Measurements from ENCODE around the gene CMTM6. TPM values are rescaled to one million over a fixed set of nuclear protein-coding genes. Genes with fewer than 3 reads are reported as not detected.

The CMTM6 gene
- total RNA-seq, 1 experiment from 2014 or later = 39.7 TPM

DNA sequence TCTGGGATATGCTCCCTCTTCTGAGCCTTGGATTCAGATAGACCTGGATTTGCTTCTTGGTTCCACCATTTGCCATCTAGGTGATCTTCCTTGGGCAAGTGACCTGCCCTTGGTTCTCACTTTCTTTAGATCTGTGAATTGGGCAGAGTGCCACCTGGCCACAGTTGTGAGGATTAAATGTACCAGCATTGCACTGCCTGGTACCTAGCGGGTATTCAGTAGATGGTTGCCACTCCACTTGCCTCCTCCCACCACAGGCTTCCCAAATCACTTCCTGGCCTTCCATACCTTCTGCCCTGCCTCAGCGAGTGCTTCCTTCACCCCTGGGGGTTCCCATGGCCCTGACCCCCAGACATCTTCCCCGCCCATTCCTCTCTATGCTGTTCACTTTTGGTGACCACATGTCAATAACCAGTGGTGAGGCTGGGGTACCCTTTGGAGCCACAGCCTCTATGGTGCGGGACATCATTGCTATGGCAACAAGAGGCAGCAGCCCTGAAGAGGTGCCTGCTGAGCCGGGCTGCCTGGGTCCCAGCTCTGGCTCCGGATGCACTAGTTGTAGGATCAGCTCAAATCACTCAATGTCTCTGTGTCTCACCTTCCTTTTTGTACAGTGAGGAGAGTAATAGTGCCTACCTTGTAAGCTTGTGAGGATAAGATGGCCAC is 70.5 kb downstream of the CMTM6 start:
- ChIA-PET POLR2A (no interaction called here), CTCF (no interaction called here)
- no TSS peak for BruUV-seq (replicated peaks)
- Mint-ChIP-seq H3K36me3 (ENCODE audit: insufficient read depth, unreplicated experiment) (peaks cover 6% of the 10 kb centered on the region), H3K4me1 (ENCODE audit: low read depth, unreplicated experiment) (peaks cover 19% of the 10 kb centered on the region), H3K4me3 (ENCODE audit: unreplicated experiment) (no peak overlapping the region), H3K27me3 (ENCODE audit: insufficient read depth, unreplicated experiment) (no peaks in the 10 kb centered on the region), H3K27ac (ENCODE audit: unreplicated experiment) (no peak overlapping the region), H3K9me3 (ENCODE audit: unreplicated experiment) (no peaks in the 10 kb centered on the region)
- Histone ChIP-seq H3K36me3 (ENCODE audit: control insufficient read depth, insufficient read depth, low read length) (no peaks in the 10 kb centered on the region), H3K27me3 (replicated peaks; ENCODE audit: control insufficient read depth, insufficient read depth, low read length) (no peaks in the 10 kb centered on the region), H3K9me3 (no peaks in the 10 kb centered on the region), H3K4me3 (ENCODE audit: low read depth, low read length) (no peak overlapping the region), H3K4me1 (peaks cover 5% of the 10 kb centered on the region)
- intact Hi-C loops (cut with micrococcal nuclease; ENCODE audit: unreplicated experiment) = no loop called here
- TF ChIP-seq, protein P1, sequence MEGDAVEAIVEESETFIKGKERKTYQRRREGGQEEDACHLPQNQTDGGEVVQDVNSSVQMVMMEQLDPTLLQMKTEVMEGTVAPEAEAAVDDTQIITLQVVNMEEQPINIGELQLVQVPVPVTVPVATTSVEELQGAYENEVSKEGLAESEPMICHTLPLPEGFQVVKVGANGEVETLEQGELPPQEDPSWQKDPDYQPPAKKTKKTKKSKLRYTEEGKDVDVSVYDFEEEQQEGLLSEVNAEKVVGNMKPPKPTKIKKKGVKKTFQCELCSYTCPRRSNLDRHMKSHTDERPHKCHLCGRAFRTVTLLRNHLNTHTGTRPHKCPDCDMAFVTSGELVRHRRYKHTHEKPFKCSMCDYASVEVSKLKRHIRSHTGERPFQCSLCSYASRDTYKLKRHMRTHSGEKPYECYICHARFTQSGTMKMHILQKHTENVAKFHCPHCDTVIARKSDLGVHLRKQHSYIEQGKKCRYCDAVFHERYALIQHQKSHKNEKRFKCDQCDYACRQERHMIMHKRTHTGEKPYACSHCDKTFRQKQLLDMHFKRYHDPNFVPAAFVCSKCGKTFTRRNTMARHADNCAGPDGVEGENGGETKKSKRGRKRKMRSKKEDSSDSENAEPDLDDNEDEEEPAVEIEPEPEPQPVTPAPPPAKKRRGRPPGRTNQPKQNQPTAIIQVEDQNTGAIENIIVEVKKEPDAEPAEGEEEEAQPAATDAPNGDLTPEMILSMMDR (IDR thresholded peaks at IDR 0.05; ENCODE audit: insufficient read depth in 1 of 2, low read depth in 1 of 2, low read length in 1 of 2, severe bottlenecking in 1 of 2, unreplicated experiment in 1 of 2) = no peak
- no peak for DNase-seq

DNA sequence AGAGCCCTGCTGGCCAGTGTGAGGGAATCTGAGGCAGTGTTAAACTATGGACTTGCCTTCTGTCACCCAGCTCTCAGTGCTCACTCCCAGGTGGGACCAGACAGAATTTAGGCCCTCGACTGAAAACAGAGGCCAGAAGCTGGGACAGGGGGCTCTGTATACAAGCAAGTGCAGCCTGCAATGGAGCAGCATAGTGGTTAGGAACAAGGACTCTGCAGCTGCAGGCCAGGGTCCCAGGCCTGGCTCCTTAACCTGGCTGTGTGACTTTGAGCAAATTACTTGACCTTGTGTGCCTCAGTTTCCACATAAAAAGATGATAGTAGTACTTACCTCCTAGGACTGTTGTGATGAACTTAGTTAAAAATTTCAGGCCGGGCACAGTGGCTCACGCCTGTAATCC is 71.2 kb downstream of the CMTM6 start:
- TF ChIP-seq, protein P1 (IDR thresholded peaks at IDR 0.05; ENCODE audit: insufficient read depth in 1 of 2, low read depth in 1 of 2, low read length in 1 of 2, severe bottlenecking in 1 of 2, unreplicated experiment in 1 of 2) = no peak

More for the DNA sequence above, 71.2 kb downstream of the CMTM6 start:
- BruUV-seq (replicated peaks) = no TSS peak
- POLR2A ChIA-PET = no interaction called here
- peaks cover 6% of the 10 kb centered on the region for H3K36me3 Mint-ChIP-seq (ENCODE audit: insufficient read depth, unreplicated experiment)
- no peak for DNase-seq
- H3K27me3 Mint-ChIP-seq (ENCODE audit: insufficient read depth, unreplicated experiment) = no peaks in the 10 kb centered on the region
- no peaks in the 10 kb centered on the region for H3K27me3 ChIP-seq (replicated peaks; ENCODE audit: control insufficient read depth, insufficient read depth, low read length)
- H3K4me1 Mint-ChIP-seq (ENCODE audit: low read depth, unreplicated experiment) = peaks cover 19% of the 10 kb centered on the region
- CTCF ChIA-PET = no interaction called here
- no peaks in the 10 kb centered on the region for H3K9me3 Mint-ChIP-seq (ENCODE audit: unreplicated experiment)
- no peak overlapping the region for H3K27ac Mint-ChIP-seq (ENCODE audit: unreplicated experiment)
- no peak overlapping the region for H3K4me3 Mint-ChIP-seq (ENCODE audit: unreplicated experiment)
- H3K4me3 ChIP-seq (ENCODE audit: low read depth, low read length) = no peak overlapping the region
- intact Hi-C loops (cut with micrococcal nuclease; ENCODE audit: unreplicated experiment) = no loop called here
- no peaks in the 10 kb centered on the region for H3K9me3 ChIP-seq
- peaks cover 5% of the 10 kb centered on the region for H3K4me1 ChIP-seq
- no peaks in the 10 kb centered on the region for H3K36me3 ChIP-seq (ENCODE audit: control insufficient read depth, insufficient read depth, low read length)

Small RNAs within 50 kb of the gene (microRNA-seq; reads per million reads assigned to microRNA genes)
- not detected for gene MIR548AY

Other genes with a start within 250 kb of the CMTM6 start
- gene CMTM7, start 111.0 kb downstream of the CMTM6 start, total RNA-seq (2022) = 27.0 and 37.8 TPM in 2 replicates
- 32.7 and 35.4 TPM in 2 replicates for gene DYNC1LI1, start 68.0 kb upstream of the CMTM6 start, total RNA-seq (2022)
- gene CNOT10, start 182.3 kb upstream of the CMTM6 start, total RNA-seq (2022) = 37.2 and 49.5 TPM in 2 replicates